Measurements from ENCODE around the gene PDE4D.

Gene PDE4D

DNA sequence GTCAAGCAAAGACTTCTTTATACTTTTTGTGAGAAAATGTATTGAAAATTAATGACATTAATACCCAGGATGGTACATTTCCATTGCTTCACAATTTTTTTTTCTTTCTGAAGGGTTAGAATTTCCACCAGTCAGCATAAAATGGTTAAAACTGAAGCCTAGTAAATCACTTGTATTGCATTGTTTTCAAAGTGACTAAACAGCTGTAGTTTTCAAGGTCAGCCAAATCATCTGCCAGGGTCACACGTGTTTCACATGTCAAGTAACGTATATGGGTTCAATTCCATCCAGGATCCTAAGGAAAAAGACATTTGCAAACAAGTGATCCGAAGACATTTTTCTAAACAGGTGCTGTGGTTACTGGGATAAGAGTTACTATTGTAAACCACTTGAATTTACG lies 736.5 kb downstream of the PDE4D start:
- DNase-seq: no peak

DNA sequence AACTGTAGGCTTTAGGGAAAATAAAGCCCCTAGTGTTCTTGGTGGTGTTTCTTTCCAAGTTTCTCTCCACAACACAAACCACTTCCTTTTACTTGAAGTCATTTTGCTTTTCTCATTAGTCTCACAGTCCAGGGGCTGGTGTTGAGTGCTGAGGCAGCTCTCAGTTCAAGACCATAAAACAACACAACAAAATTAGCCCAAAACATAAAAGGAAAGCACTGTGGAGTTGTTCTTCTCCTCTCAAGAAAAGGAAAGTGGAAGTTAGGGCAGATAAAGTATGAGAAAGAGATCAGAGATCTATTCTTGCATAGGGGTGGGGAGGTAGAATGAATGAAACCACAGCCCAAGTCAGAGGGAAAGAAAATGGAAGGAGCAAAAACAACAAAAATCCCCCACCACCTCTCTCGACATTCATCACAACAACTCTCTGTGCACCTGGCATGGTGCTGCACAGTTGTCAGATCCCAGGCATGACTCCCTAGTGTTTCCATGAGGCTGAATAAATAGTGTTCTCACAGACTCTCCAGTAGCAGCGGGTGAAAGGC lies 740.8 kb downstream of the PDE4D start:
- no peak for DNase-seq

DNA sequence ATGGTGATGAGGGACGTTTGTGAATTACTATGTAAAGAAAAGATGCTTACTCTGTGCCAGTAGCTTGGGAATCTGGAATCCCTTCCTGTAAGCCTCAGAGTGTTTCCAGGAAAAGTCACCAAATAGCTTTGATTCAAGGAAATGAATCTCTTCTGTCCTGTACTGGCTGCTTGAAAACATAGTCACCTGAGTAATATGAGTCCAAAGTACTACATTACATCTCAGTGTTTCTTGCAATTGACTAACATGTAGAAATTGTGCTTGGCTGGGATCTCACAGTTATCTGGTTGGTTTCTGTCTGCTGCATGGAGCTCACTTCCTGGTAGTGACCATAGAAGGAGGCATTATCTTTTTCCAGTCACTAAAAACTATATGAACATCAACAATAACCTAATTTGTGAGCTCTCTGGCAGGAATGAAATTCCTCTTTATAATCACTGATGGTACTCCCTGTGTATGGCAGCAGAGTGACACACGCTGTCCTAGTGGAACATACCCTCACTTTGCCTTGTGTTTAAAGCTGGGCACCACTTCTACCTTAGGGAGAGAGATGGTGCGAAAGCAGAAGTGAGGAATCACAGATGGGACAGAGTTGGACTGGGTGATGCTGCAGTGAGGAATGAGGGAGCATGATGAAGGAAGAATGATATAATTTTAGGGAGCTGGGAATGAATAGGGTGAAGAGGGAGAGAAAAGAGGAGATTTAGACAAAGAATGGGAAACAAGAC lies 742.2 kb downstream of the PDE4D start:
- no peak for DNase-seq

DNA sequence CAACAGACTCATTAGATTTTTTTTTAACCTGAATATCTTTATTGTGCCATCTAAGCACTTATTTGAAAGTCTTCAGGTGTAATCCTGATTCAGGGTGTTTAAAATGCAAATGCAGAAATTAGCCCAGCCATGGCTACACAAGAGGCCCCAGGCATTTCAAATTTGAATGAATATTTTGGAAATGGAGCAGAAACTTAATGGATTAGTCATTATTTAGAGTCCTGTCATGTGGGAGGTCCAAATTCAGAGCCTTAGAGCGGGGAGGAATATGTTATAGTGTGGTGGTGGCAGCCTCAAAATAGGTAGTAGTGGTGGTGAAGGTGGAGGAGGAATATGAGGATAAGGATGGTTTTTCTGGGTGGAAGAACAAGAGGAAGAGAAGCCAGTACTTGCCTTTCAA lies 743.7 kb downstream of the PDE4D start:
- DNase-seq: no peak

DNA sequence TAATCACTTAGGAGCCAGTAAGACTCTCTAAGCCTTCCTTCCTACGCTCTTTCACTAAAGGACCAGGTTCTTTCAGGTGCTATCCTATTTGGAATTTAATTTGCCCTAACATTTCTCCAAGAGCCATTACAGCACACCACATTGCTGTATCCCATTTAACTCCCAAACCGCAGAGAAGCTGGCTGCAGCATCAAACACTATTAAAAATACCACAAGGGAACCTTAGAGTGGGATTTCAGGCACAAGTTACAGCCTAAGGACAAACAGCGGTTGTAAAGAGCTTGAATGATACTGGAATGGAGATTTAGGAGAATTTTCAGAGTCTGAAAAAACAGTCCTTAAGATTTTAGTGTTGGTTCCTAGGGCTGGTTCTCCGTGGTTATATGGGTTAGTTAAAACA lies 744.3 kb downstream of the PDE4D start:
- DNase-seq: no peak

DNA sequence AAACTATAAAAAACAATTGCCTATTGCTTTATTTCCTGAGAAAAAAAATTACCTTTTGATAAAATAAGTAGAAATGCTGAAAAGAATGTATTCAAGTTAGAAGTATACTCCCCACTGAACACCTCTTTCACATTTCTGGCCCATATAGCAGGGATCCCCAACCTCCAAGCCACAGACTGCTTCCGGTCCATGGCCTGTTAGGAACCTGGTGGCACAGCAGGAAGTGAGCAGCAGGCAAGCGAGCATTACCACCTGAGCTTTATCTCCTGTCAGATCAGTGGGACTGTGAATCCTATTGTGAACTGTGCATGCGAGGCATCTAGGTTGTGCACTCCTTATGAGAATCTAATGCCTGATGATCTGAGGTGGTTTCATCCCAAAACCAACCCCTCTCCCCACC lies 746.8 kb downstream of the PDE4D start:
- no peak for DNase-seq

DNA sequence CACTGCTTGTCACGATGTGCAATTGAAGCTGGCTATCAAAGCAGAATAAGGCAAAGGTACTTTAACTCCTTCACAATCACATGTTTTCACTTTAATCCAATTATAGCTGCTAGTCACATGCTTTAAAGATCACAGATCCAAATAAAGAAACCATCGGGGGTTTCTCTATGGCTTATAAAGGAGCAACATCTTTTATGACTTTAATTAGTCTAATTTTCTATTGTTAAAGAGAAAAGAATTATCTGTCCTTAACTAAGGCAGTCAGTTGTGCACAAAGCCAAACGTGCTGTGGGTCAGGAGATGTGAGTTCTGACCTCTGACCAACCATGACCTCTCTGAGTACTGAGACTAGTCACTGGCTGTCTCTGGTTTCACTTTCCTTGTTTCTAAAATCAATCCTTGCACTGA lies 749.6 kb downstream of the PDE4D start:
- no peak for DNase-seq

DNA sequence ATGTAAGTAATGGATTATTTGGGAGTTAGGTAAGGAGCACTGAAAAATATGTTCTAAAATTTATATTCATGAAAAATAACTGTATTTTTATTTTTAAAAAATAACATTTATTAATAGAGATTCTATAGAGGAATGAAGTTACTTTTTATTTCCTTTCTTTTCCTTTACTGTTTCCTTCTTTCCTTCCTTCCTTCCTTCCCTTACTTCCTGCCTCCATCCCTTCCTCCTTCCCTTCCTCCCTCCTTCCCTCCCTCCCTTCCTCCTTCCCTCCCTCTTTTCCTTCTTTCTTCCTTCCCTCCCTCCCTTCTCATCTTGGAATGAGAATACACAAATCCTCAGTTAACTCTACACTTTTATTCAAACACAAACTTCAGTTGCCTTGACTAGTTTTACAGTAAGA lies 750.6 kb downstream of the PDE4D start:
- DNase-seq: no peak

DNA sequence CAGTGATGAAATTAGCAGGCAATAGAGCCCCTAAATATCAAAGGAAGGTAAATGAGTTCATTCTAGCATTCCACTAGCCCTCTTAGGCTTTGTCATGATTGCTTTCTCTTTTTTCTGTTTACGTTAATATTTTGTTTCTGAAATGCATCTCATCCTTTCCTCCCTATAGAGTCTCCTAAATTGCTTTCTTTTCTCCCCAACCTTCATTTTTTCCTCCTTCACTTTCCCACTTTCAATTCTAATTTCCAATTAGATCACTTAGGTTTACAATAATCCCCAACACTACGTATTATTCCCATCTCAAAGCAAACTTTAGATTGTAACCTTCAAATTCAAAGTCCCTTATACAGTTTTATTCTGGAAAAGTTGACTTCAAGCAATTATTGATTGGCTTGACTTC lies 751.4 kb downstream of the PDE4D start:
- no peak for DNase-seq

DNA sequence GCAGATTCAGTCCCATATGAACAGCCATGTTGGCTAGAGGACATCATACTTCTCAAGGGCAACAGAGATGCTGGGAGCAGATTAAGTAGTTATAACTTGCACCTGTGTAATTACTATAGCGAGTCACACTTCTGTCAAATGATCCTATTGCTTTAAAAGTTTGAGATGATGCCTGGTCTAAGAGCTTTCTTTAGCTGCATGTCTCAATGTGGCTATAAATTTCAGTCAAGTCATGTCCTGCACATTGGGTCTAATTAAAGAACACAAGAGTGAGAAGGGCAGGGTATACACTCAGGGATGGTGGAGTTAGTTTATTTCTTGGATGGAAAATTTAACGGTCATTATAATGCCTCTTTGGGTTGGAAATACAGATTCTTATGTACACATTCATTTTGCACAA lies 753.4 kb downstream of the PDE4D start:
- DNase-seq: no peak

DNA sequence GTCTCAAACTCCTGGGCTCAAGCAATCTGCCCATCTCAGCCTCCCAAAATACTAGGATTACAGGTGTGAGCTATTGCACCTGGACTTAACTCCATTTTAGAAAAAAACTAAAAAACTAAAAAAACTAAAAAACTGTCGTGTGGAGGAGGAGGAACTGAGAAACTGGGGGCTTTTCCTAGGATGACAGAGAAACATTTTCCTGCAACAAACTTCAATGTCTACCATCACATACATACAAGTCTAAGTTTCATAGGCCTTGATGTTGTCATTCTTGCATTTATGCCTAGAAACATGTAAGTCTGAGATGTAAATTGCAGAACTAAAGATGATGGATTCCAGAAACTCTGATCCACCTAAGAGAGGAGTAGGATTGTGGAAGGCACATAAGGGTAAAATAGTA lies 753.8 kb downstream of the PDE4D start:
- DNase-seq: no peak

DNA sequence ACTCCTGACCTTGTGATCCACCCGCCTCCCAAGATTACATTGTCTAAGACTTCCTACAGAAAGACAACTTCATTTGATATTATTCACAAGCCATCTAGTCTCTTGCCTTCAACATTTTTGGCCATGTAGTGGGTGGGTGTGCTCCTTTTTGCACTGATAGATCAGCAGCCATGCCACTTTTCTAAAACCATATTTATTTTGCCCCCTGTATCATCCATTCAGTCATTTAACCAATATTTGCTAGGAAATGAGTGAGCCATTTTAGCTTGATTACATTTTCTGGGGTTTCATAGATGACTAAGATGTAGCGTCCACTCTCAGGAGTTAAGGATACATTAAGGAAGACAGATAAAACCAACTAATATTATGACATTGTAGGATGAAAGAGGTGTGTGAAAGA lies 755.0 kb downstream of the PDE4D start:
- DNase-seq: no peak

DNA sequence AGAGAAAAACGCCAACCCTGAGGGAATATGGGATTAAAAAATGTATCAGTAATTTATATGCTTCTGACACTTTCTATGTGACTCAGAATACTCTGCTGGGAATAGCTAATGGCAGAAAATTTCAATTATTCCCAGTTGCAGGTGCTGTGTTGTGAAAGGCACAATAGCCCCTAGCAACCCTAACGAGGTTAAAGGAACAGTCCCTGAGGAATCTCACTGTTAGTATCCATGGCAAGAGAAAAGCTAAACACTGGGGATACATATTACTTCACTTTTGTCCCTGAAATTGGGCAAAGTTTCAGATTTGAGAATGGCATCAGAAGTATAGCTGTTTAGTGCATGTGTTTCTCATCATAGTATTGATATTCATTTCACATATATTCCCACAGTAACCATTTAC lies 755.7 kb downstream of the PDE4D start:
- DNase-seq: no peak

DNA sequence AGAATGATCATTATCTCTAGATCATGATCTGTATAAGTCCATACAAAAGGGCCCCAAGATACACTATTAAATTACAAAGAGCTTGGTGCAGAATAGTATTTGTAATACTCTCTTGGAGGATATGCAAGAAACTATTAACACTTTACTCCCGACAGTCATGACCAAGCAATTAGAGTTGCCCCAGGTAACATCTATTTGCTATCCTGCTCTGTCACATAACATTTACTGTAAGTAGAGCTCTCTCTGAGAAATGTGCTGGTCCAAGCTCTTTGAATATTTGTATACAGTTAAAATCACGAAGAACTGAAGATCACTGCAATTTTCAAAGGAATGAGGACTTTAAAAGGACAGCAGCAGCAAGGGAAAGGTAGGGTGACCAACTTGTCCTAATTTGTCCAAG lies 757.0 kb downstream of the PDE4D start:
- DNase-seq: no peak

DNA sequence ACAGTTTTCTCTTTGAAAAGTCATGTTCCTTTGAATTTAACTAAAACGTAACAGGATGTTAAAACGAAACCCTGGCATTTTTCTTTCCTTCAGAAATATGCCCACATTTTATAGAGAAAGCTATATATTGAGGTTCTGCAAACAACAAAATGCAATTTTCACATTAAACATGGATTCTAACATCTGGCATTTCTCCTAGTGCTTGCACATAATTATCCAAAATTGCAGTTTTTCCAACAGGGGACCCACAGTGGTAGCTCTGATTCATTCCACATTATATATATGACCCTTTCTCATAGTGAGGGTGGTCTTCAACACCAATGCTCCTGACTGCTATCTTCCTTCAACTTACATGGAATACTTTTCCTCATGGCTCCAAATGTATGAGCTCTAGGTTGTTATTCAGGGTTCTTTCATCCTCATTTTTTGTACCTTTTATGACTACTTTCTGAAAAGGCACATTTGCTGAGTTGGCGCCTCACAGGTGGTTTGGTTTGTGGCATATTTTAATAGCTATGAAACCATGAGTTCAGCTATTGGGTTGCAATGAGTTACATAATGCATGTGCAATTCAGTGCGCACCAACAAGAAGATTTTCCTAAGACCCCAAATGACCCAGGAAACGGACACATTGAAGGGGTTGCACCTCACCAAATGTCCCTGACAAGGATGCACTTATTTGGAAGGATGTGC lies 758.9 kb downstream of the PDE4D start:
- DNase-seq: no peak

DNA sequence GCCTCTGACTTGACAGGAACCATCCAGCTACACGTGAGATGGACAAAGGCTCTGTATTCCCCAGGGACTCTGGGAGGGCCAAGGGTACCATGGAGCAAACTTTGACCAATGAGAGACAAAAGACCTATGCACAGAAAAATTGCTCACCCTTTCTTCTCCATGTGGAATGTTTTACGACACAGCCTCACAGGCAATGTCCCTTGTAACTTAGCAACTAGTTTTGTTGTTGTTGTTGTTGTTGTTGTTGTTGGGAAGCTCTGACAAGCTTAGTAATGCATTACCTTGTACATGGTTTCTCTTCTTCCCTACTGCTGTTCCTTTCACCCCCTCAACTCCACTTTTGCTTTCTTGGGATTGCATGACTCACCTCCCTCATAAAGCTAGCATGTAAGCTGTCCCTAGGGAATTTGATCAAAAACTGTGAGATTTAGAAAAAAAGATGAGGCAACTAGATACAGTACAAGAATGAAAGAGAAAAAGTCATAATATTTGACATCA lies 759.7 kb downstream of the PDE4D start:
- DNase-seq: no peak

DNA sequence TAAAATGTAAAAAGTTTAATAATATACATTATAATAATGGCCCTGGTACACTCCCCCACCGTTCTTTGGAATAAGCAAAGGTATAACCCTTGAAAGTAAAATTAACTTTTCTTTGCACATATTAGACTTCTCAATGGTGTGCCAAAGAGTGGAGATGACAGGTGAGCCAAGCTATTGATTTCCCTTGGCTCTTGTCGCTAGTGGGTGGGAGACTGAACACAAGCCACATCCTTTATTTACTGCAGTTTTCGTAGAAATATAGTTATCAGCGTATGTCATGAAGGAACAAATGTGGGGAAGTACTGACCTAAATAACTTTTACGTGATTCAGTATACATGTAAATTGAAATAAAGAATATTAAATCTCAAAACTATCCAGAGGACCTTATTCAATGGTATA lies 761.4 kb downstream of the PDE4D start:
- DNase-seq: peak; percentile 38

DNA sequence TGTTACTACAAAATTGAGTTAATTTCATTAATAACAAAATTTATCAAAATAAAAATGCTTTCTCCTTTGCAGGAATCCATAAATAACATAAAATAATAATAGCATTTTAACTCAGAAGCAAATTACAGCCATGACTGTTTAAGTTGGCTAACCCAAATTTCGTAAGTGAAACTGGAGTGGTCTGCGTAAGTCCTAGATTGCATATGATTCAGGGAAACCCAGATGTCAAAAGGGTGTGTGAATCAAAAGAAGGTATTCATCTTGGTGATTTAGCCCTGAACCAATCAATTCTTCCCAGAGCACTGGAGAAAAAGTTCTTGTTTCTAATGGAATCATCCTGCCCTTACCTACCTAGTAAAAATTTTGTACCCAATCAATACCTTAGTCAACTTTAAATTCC lies 763.1 kb downstream of the PDE4D start:
- DNase-seq: no peak

DNA sequence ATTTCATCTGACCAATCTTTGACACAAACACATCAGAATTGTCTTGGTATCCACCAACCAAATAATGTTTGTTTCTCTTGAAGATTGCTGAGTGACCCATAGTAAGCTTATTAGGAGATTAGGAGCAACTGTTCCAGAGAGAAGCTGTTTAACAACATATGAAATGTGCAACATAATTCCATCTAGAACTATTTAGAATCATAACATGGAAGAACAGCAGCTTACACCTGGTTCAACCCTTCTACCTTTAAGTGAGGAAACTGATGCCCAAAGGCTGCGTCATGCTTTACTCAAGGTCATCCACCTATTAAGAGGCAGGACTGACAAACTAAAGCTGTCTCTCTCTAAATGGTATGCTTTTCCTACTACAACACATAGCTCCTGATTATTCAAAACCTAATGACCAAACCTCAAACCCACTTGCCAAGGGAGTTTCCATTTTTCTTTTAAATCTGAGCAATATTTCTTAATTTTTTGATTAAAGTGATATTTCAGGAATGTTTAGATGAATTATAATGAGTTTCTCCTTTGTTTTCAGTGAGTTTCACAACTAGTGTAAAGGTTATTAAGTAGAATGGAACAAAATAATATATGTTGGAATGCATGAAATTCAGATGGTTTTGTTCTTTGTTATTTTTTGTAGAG lies 764.8 kb downstream of the PDE4D start:
- DNase-seq: no peak

DNA sequence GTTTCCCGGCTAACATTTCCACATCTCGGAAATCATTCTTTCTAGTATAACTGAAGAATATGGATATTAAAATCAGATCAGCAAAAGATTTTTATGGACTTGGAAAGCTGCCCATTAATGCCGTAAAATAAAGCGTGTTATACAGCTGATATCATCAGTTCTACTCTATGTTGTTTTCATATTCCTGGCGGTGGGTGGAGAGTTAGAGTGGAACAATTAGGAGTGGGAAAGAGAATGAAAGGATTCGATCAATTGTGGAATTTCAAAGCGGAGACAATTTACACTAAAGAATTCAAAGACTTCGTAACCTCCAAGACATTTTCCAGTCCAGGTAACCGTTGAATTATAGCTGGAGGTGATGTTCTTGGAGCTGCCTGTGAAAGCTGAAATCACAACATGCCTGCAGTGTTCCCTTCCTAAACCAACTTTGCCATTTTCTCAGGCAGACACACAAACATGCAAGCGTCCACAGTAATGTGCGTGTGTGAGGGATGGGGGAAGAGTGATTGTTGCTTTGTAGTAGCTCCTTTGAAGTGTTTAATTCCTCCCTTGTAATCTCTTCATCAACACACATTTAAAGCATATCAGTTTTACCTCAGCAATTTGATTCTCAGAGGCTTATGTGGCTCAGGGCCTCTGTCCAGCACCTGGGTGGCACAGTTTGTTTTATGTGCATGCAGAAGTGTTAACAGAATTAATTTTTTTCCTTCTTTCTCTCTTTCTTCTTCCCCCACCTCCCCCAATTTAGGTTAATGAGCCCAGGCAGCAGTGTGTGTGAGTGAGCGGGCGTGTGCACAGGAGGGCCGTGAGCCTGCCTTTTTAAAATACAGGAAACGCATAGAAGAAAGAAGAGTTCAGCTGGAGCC lies 766.6 kb downstream of the PDE4D start:
- DNase-seq: peak; percentile 33

DNA sequence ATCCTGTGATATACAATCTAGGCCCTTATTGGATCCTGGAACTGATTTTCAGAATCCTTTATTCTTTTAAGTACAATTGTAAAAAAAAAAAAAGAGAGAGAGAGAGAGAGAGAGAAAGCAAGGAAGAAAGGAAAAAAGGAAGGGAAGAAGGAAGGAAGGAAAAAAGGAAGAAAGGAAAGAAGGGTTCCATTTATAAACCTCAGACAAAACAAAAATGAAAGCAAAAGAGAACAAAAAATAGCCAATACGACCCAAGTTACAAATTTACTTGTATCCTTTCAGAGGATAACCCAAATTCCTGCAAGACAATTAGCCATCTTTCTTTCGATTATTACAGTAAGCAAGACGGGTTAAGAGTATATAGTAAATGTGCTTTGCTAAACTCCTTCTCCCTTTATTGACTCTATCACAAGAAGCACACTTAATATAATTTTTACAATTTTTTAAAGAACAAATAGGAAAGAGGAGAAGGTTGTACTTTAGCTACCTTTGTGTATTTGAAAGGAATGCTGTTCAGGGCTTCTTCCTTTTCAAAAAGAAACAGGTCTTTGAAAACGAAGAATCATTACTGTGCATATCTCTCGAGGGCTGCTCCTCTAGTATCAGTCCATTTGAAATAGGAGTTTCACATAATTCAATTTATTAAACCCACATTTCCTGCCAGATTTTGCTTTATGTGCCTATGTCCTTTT lies 767.4 kb downstream of the PDE4D start:
- no peak for DNase-seq

Data from CD4-positive, alpha-beta T cell treated with Interleukin-4 for 4 hours (primary cell).